GM12874 (cell line): Measurements from ENCODE around the gene CALD1.

Experiments used
- TF ChIP-seq, protein P1 (sequence below): IDR thresholded peaks from 2 replicates; pipeline ENCODE4 v1.5.1; 2011; ENCODE audit warnings: low read depth, mild to moderate bottlenecking, control low read depth, low read length, moderate library complexity; ENCODE audit not compliant: insufficient read depth

CALD1 gene

DNA sequence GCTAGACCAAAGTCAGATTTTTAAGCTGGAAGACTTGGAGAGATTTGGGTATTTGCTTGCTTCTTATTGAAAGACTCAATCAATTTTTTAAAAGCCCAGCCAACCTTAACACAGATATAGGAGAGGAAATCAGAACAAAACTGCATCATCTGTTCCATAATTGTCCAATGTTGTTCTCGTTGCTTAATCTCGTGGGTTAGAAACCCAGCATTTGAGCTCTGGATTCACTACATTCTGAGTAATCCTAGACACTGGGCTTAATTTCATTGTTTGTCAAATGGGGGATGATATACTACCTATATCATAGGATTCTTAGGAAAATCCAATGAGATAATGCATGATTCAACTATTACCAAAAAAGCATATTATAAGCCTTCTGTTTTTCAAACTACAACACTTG lies 48.9 kb downstream of the CALD1 start:
- TF ChIP-seq, protein P1, sequence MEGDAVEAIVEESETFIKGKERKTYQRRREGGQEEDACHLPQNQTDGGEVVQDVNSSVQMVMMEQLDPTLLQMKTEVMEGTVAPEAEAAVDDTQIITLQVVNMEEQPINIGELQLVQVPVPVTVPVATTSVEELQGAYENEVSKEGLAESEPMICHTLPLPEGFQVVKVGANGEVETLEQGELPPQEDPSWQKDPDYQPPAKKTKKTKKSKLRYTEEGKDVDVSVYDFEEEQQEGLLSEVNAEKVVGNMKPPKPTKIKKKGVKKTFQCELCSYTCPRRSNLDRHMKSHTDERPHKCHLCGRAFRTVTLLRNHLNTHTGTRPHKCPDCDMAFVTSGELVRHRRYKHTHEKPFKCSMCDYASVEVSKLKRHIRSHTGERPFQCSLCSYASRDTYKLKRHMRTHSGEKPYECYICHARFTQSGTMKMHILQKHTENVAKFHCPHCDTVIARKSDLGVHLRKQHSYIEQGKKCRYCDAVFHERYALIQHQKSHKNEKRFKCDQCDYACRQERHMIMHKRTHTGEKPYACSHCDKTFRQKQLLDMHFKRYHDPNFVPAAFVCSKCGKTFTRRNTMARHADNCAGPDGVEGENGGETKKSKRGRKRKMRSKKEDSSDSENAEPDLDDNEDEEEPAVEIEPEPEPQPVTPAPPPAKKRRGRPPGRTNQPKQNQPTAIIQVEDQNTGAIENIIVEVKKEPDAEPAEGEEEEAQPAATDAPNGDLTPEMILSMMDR, result no peak

DNA sequence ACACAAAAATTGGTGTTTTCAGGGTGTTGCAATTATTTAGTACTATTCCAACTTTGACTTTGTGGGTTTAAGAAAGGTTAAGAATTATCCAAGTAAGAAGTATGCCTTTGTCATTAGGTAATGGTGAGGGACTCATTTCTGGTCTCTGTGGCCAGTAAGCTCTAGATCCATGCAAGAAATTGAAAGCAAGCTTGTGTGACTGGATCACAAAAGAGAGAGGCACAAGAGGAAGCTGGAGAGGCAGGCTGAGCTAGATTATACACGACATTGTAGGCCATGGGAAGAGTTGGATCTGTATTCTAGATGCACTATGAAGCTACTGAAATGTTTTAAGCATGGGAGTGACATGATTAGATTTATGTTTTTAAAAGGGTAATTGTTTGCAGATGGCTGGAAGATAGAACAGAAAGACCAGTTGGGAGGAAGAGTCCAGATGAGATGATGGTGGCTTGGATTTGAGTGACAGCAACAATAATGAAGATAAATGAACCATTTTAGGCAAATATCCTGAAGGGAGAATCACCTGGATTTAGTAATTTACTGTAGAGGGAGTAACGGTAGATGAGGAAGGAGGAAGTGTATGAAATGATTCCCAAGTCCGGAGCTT lies 50.0 kb downstream of the CALD1 start:
- TF ChIP-seq, protein P1, result no peak

DNA sequence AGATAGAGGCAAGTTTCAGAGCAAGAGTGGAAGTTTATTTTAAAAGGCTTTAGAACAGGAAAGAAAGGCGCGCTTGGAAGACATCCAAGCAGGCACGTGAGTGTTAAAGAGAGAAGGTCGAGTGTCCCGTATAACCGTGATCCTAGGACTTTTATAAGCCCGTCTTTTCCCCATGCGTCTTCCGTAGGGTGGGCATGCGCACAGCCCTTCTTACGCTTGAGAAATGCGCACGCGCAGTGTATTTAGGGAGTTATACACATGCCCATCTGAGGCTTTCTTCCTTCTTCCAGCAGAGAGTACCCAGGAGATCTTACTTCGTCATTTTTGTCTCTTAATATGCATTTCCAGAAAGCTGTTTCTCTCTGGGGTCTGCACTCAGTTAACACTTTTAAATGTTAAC lies 52.4 kb downstream of the CALD1 start:
- TF ChIP-seq, protein P1, result no peak

DNA sequence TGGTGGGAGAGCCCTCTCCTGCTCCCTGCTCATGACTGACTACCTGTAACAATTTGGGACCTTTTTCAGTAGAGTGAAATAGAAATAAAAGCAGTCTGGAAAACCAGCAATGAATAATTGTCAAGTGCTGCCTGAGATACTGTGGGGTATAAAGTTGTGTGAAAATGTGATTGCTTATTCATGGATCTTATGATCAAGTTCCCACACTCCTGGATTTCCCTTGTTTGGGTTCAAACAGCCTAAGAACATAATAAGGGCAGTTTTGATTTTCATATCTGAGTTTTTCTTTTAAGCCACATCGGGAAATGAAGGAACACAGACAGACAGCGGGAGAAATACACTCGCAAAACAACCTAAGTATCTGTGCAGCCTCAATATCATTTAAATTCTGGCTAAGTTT lies 52.9 kb downstream of the CALD1 start:
- TF ChIP-seq, protein P1, result no peak

DNA sequence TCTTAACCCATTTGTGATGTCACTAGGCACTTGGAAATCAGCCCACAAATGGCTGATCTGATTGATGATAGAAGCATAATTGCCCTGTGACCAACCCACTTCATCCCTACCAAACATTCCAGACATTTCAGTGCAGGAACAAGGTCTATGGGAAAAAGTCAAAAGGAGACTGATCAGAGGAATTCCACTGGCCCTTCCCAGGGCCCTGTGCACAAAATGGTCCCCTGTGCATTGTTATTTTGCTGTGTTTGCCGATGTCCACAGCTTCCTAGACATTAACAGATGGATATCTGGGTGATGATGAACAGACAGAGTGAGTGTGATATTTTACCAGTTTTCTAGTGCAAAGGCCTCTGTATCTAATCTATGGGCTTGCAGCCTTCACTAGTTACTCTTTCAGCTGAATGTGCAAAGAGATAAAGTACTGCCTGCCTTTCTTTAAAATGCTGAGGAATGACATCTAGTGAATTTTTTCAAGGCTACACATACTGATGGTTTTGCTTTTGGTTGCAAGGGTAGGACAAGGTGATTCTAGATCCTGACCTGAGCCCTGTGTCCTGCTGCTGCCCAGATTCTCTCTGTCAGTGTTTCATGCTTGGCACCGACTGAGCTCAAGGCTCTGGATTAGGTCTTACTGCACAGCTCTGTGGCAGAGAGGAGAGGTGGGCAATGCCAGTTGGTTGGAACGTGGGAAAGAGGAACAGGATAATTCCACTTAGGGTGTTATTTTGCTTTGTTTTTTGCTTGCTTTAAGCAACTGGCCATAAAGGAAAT lies 55.4 kb downstream of the CALD1 start:
- TF ChIP-seq, protein P1, result no peak

DNA sequence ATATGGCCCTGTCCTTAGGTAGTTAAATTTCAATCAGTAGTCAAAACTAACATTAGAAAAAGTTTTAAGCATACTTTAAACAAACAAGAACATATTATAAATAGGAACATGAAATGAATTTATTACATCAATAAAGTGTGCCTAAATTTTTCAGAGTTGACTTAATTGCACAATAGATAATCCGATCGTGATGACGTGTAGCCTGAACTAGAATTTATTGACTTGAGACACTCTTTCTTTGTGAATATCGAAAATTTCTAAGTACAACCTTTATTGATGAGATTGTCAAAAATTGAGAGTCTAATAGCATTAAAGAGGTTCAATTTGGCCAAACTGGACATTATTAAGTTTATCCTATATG lies 56.0 kb downstream of the CALD1 start:
- TF ChIP-seq, protein P1, result no peak

DNA sequence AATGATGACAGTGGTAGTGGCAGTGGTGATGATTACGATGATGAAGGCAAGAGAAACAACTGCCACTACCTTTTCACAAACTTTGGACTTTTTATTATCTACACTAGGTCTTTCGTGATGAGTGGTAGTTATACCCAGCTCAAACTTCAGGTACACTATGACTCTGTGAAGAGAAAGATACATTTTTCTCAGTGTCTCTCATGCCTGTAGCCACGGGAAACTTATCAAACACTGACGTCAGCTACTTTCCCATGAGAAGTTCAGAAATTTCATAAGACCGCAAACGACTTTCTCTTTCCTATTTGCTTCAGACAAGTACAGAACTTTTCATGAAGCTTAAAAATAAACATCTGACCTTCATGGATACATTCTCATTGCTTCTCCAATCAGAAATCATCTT lies 57.0 kb downstream of the CALD1 start:
- TF ChIP-seq, protein P1, result no peak
